C4-2B (cell line): Measurements from ENCODE around the gene PTCD3.

Source experiments
- H3K27ac ChIP-seq: fragments of 450-650 bp; 2 replicates; pipeline ENCODE4 v1.5.1; 2017
- CTCF ChIP-seq: fragments of 450-650 bp; conservative IDR thresholded peaks from 2 replicates; pipeline ENCODE4 v1.5.1; 2017; ENCODE audit warnings: mild to moderate bottlenecking
- ZFX ChIP-seq: fragments of 450-650 bp; IDR thresholded peaks from 2 replicates; pipeline ENCODE4 v1.6.1; 2017

Gene PTCD3

DNA sequence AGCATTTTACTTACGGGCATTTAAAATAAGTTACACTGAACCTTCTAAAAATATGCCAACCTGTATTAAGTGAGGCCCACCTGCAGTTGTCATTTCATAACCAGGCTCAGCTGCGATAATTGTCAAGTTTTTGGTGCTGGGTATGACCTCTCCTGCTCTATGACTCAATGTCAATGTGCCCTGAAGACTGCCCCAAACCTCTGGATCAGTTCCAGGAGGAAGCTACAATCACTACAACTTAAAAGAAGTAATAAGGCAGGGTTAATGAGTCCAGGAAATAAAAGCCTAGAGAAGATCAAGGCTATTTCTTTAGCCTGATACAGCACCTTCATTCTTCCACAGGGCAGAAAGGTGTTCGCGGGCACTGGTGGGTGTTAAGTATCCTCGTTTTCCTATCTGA lies 23.3 kb upstream of the PTCD3 start:
- no peak overlapping the region for H3K27ac ChIP-seq
- TF ChIP-seq ZFX (no peak), CTCF (no peak)

DNA sequence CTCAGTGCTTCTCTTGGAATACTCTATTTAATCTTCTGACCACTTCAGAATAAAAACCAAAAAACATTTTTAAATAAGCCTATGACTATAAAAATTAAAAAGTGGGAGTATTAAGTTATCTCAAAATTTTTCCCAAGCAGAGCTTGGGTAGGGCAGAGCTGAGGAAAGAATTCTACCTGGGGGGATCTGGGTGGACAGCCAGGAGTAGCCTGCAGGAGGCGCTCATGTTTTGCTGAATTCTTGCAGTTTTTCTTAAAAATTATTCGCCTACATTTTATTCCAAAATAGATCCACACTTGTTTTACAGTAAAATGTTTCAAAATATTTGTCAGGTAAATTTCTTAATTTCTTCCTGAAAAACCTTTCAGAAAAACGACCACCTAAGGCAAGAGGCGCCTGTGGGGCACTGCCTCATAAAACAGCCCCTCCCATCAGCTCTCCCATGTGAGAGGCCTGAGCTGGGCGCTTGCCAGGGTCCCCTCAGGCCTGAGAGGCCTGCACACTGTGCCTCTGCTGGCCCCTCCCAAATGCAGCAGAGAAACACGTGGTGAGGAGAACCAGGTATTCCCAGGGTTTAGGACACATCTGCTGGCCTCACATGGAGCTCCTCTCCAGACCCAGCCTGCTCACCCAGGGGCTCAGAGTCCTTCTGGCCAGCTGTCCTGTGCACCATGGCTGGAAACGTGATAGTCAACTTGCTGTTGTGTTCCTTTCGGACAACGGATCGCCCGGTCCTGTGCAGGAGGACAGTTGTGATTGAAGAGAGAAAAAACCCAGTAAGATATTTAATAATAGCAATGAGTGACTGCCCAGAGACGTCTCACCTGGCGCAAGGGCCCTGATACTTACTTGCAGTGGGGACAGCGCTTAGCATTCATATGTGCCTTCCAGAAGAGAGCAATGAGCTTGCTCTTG lies 17.8 kb upstream of the PTCD3 start:
- no peak for TF ChIP-seq ZFX
- TF ChIP-seq CTCF = peak; percentile 49
- no peak overlapping the region for H3K27ac ChIP-seq

DNA sequence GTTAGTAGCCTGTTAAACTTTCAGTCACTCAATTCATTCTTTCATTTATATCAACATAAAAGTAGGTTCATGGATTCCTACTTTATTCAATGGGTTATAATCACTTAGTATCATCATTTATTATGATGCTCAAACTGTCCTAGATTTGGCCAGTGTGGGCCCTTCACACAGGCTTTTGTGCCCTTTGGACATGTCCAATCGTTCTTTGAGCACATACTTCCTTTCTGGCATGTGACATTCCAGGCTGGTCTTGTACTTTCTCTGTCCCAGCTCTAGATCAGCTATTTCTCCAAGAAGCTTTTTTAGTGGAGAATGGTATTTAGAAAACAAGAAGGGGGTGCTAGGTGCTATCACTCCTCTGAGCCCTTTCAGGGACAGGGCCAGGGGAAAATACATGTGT lies 11.8 kb upstream of the PTCD3 start:
- TF ChIP-seq CTCF (no peak), ZFX (no peak)
- no peak overlapping the region for H3K27ac ChIP-seq

- no peak overlapping the region for H3K27ac ChIP-seq
Observed at GRCh38 chr2:86097114-86097896, 8.7 kb upstream of the PTCD3 start.

GRCh38 chr2:86097913-86098312 lies 8.1 kb upstream of the PTCD3 start:
- no peak overlapping the region for H3K27ac ChIP-seq
- TF ChIP-seq CTCF = no peak
- TF ChIP-seq ZFX = no peak

More at GRCh38 chr2:86097114-86097896, 8.7 kb upstream of the PTCD3 start:
- no peak for TF ChIP-seq ZFX
- TF ChIP-seq CTCF = no peak

GRCh38 chr2:86102157-86102556 lies 3.9 kb upstream of the PTCD3 start:
- no peak overlapping the region for H3K27ac ChIP-seq
- no peak for TF ChIP-seq CTCF
- TF ChIP-seq ZFX = no peak
